ENCODE data around the gene FGG. TPM values are rescaled to one million over a fixed set of nuclear protein-coding genes. Genes with fewer than 3 reads are reported as not detected.

FGG gene
- total RNA-seq, 1 experiment from 2014 or later, result not detected

- no peaks in the 10 kb centered on the region for H3K36me3 ChIP-seq (ENCODE audit: insufficient read depth, low read length, poor library complexity, severe bottlenecking)
- H3K4me3 ChIP-seq (ENCODE audit: low read depth, low read length, poor library complexity, severe bottlenecking), result no peak overlapping the region
- H3K27me3 ChIP-seq (replicated peaks; ENCODE audit: insufficient read depth, low read depth, low read length, poor library complexity), result no peaks in the 10 kb centered on the region
- no peaks in the 10 kb centered on the region for H3K9me3 ChIP-seq (ENCODE audit: low read depth, low read length, poor library complexity, severe bottlenecking)
- peak; percentile 69 for DNase-seq (ENCODE audit: low spot score)
- H3K4me1 ChIP-seq (ENCODE audit: insufficient read depth, low read length, poor library complexity, severe bottlenecking), result no peaks in the 10 kb centered on the region
- intact Hi-C loops (cut with micrococcal nuclease; ENCODE audit: unreplicated experiment), result loop anchor here (5.0 kb wide), 1 partner anchor 300 kb away; no protein-coding TSS in a partner anchor
- POLR2A ChIA-PET (ENCODE audit: low non-redundant PET), result no interaction called here
- no TSS peak for BruUV-seq (replicated peaks)
- no peak overlapping the region for H3K27ac ChIP-seq (ENCODE audit: low read depth, low read length, poor library complexity, severe bottlenecking)
- peak; percentile 74 for TF ChIP-seq CTCF (conservative IDR thresholded peaks at IDR 0.05; ENCODE audit: low read depth, low read length)
- TF ChIP-seq EZH2 (IDR thresholded peaks at IDR 0.05; ENCODE audit: borderline replicate concordance, low read depth, low read length, poor library complexity, severe bottlenecking), result no peak
- CTCF ChIA-PET, result interaction anchor here (0.8 to 1.3 kb wide), 2 partner anchors 12 to 68 kb away, joined by 3 read pairs; no protein-coding TSS in a partner anchor
These were observed 14.5 kb upstream of the FGG start for GRCh38 chr4:154626793-154627484.

GRCh38 chr4:154625971-154626370 lies 13.5 kb upstream of the FGG start:
- TF ChIP-seq EZH2 (IDR thresholded peaks at IDR 0.05; ENCODE audit: borderline replicate concordance, low read depth, low read length, poor library complexity, severe bottlenecking), result no peak
- no peak for TF ChIP-seq CTCF (conservative IDR thresholded peaks at IDR 0.05; ENCODE audit: low read depth, low read length)
- CTCF ChIA-PET, result interaction anchor here (0.6 to 1.3 kb wide), 2 partner anchors 62 to 67 kb away, joined by 3 to 7 read pairs; no protein-coding TSS in a partner anchor
- Histone ChIP-seq H3K9me3 (ENCODE audit: low read depth, low read length, poor library complexity, severe bottlenecking) (no peaks in the 10 kb centered on the region), H3K36me3 (ENCODE audit: insufficient read depth, low read length, poor library complexity, severe bottlenecking) (no peaks in the 10 kb centered on the region), H3K4me3 (ENCODE audit: low read depth, low read length, poor library complexity, severe bottlenecking) (no peak overlapping the region), H3K4me1 (ENCODE audit: insufficient read depth, low read length, poor library complexity, severe bottlenecking) (no peaks in the 10 kb centered on the region), H3K27ac (ENCODE audit: low read depth, low read length, poor library complexity, severe bottlenecking) (no peak overlapping the region), H3K27me3 (replicated peaks; ENCODE audit: insufficient read depth, low read depth, low read length, poor library complexity) (no peaks in the 10 kb centered on the region)
- no peak for DNase-seq (ENCODE audit: low spot score)
- POLR2A ChIA-PET (ENCODE audit: low non-redundant PET), result no interaction called here
- no TSS peak for BruUV-seq (replicated peaks)
- intact Hi-C loops (cut with micrococcal nuclease; ENCODE audit: unreplicated experiment), result loop anchor here (5.0 kb wide), 1 partner anchor 301 kb away; no protein-coding TSS in a partner anchor

- no peak for TF ChIP-seq CTCF (conservative IDR thresholded peaks at IDR 0.05; ENCODE audit: low read depth, low read length)
- no peaks in the 10 kb centered on the region for H3K36me3 ChIP-seq (ENCODE audit: insufficient read depth, low read length, poor library complexity, severe bottlenecking)
- no peaks in the 10 kb centered on the region for H3K27me3 ChIP-seq (replicated peaks; ENCODE audit: insufficient read depth, low read depth, low read length, poor library complexity)
- DNase-seq (ENCODE audit: low spot score), result no peak
- ChIA-PET CTCF (interaction anchor here (1.1 kb wide), 1 partner anchor 65 kb away, joined by 4 read pairs; no protein-coding TSS in a partner anchor), POLR2A (ENCODE audit: low non-redundant PET) (no interaction called here)
- H3K4me1 ChIP-seq (ENCODE audit: insufficient read depth, low read length, poor library complexity, severe bottlenecking), result no peaks in the 10 kb centered on the region
- intact Hi-C loops (cut with micrococcal nuclease; ENCODE audit: unreplicated experiment), result no loop called here
- no peak overlapping the region for H3K4me3 ChIP-seq (ENCODE audit: low read depth, low read length, poor library complexity, severe bottlenecking)
- no peaks in the 10 kb centered on the region for H3K9me3 ChIP-seq (ENCODE audit: low read depth, low read length, poor library complexity, severe bottlenecking)
- H3K27ac ChIP-seq (ENCODE audit: low read depth, low read length, poor library complexity, severe bottlenecking), result no peak overlapping the region
- BruUV-seq (replicated peaks), result no TSS peak
These were observed 11.5 kb upstream of the FGG start for GRCh38 chr4:154623995-154624394.
